Fibroblast of the aortic adventitia (primary cell): ENCODE results near the gene METTL27. TPM values are rescaled to one million over a fixed set of nuclear protein-coding genes. Genes with fewer than 3 reads are reported as not detected.

ENCODE experiments used
- DNase-seq: peaks from one replicate; pipeline ENCODE4 v3.0.0-alpha.2; 2010; ENCODE audit warnings: low read depth
- H3K4me3 ChIP-seq: 2 replicates; pipeline ENCODE4 v1.5.1; 2011; ENCODE audit warnings: low read depth, mild to moderate bottlenecking, control low read depth, low read length, moderate library complexity
- total RNA-seq: library from RNA; depleted of rRNA; stranded (reverse); fragments of >200 nt; gene quantifications from 2 replicates; pipeline ENCODE4 v1.2.3, GENCODE V29; 2012; ENCODE audit warnings: low replicate concordance
- TF ChIP-seq, protein P1 (sequence below): IDR thresholded peaks from 2 replicates; pipeline ENCODE4 v1.5.1; 2011; ENCODE audit warnings: mild to moderate bottlenecking, low read length, control low read depth, inconsistent platforms; ENCODE audit not compliant: insufficient read depth

The METTL27 gene
- total RNA-seq, 1 donor: 6.1 TPM

DNA sequence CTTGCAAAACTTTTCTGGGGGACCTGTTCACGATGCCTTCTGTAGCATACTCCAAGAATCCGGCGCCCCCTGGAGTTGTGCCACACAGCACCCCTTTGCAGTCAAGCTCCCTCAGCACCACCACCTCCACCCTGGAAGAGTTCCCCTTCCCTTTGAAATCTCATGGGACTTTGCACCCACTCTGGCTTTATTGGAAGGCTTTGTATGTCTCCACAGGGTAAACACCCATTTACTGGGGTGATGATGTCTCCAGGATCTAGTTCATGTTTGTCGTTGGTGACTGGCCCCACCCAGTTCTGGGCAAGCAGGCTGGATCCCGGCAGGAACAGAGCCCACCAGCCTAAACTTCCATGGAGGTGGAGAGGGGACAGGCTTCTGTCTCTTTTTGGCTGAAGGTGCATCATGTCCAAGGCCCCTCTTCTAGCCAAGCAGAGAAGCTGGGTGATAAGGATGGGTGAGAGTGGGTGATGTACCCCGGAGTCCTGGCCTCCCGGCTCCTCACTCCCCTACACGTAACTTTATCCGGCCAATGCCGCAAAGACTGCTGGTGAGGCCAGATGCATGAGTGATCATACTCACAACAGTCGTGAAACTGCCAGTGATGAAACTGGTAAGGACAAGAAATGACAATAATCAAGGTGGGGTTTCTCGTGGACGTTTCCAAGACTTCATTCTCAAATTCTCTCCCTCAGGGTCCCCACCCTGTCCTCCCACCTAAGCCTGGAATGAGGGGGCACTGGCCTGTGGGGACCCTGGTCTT lies 12.2 kb downstream of the METTL27 start:
- H3K4me3 ChIP-seq: no peak overlapping the region
- TF ChIP-seq, protein P1, sequence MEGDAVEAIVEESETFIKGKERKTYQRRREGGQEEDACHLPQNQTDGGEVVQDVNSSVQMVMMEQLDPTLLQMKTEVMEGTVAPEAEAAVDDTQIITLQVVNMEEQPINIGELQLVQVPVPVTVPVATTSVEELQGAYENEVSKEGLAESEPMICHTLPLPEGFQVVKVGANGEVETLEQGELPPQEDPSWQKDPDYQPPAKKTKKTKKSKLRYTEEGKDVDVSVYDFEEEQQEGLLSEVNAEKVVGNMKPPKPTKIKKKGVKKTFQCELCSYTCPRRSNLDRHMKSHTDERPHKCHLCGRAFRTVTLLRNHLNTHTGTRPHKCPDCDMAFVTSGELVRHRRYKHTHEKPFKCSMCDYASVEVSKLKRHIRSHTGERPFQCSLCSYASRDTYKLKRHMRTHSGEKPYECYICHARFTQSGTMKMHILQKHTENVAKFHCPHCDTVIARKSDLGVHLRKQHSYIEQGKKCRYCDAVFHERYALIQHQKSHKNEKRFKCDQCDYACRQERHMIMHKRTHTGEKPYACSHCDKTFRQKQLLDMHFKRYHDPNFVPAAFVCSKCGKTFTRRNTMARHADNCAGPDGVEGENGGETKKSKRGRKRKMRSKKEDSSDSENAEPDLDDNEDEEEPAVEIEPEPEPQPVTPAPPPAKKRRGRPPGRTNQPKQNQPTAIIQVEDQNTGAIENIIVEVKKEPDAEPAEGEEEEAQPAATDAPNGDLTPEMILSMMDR: no peak
- no peak for DNase-seq

DNA sequence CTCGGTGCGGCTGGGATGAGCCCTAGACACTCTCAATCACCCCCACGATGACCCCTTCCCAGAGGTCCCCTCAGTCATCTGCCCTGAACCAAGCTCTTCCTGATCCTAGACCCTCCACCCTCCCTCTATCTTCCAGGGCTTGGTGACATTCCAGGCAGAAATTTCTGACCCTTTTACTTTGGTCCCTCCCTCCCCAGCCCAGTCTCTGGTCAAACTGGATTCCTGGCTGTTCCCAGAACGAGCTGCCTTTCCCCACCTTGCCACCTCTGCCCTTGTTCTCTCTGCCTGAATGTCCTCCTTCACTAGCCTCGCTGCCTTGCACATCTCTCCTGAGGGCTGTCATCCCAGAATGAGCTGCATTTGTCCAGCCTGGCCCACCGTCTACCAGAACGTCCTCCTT lies 12.8 kb downstream of the METTL27 start:
- DNase-seq: no peak
- TF ChIP-seq, protein P1: no peak
- H3K4me3 ChIP-seq: no peak overlapping the region

DNA sequence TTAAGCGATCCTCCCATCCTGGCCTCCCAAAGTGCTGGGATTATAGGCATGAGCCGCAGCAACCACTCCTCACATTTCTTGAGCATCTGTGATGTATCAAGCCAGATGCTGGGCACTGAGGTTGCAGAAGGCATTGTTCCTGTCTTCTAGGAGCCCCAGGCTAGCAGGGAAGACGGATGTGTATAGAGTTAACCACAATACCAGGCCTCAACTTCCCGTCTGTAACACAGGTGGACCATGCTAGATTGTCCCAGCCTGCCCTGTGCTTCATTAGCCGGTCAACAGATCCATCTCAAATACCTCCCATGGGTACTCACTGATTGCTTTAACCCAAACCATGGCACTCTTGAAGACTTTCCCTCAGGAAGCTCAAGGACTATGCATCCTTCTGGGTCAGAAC lies 13.3 kb downstream of the METTL27 start:
- H3K4me3 ChIP-seq: no peak overlapping the region
- DNase-seq: no peak
- TF ChIP-seq, protein P1: no peak

DNA sequence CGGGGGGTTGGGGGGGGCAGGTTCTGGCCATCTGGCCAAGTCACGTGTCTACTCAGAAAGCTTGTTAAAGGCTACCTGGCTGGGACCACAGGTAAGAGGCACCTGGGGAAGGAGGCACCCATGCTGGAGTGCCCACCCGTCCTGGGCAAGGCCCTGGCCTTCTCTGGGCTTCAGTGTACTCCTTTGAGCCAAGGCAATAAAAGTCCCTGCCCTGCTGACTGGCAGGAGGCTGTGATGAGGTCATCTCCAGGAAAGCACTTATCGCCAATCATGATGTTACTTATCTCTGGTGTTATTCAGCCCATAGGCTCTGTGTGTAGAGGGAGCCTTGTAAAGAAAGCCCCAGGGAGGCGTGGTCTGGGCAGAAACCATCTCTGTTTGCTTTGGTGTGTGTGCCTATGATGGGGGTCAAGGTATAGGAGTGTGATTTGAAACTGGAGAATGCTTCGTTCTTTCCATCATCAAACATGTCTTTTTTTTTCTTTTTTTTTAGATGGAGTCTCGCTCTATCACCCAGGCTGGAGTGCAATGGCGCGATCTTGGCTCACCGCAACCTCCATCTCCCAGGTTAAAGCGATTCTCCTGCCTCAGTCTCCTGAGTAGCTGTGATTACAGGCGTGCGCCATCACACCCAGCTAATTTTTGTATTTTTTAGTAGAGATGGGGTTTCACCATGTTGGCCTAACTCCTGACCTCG lies 14.1 kb downstream of the METTL27 start:
- TF ChIP-seq, protein P1: no peak
- no peak overlapping the region for H3K4me3 ChIP-seq
- DNase-seq: peak; percentile 69

DNA sequence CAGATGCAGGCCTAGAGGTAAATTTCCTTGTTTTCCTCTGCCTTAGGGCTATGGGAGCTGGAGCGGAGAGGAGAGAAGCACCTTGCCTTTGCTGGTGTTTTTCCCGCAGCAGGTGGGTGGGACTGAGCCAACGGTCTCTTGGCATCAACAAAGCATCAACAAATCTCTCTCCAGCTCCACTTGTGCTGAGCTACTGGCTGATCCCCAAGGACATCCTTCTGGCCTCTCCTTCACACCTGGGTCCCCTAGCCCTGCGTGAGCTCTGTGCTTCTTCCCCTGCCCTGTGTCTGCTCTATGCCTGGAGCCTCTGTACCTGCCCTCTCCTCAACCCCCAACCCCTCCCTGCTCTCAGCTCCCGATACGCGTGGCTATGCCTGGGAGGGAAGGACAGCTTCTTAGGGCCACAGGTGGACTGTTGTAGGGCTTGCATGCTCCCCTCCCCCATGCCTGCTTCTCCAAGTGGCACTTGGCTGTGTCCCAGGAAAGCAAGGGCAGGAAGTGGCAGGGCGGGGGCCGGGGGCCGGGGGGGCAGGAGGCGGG lies 14.7 kb downstream of the METTL27 start:
- DNase-seq: no peak
- H3K4me3 ChIP-seq: no peak overlapping the region
- TF ChIP-seq, protein P1: no peak

DNA sequence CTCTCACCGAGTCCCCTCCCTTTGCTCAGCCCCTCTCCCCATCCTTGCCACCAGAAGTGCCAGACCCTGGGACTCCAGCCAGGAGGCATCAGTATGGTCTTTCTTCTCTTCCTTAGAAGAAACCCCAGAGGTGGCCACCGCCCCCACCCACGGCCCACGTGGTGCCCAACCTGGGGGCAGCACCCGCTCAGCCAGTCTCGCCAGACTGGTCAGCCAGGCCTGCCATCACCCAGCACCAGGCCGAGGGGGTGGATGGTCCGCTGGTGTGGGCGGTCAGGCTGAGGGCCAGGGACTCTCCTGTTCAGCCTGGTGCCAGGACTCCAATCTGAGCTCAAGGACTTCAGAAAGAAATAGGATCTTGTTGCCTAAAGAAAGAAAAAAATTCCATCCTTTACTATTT lies 17.3 kb downstream of the METTL27 start:
- no peak overlapping the region for H3K4me3 ChIP-seq
- TF ChIP-seq, protein P1: no peak
- DNase-seq: no peak
